ENCODE measurements around the gene HSPBP1.

HSPBP1 gene

DNA sequence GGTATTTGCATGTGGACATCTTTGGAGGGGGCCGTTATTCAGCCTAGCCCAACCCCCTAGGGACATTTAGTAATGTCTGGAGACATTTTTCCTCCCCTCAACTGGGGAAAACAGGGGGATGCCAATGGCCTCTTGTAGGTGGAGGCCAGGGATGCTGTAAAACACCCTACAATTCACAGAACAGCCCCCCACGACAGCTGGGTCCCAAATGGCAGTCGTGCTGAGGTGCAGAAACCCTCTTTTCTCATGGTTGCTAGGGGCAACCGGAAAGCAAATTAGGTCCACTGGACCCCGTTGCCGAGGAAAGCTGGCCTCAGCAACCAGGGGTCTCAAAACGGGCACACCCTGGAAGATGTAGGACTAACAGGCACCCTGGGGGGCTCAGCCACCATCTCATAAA, 30.6 kb upstream of the HSPBP1 start:
- ATAC-seq = no peak

DNA sequence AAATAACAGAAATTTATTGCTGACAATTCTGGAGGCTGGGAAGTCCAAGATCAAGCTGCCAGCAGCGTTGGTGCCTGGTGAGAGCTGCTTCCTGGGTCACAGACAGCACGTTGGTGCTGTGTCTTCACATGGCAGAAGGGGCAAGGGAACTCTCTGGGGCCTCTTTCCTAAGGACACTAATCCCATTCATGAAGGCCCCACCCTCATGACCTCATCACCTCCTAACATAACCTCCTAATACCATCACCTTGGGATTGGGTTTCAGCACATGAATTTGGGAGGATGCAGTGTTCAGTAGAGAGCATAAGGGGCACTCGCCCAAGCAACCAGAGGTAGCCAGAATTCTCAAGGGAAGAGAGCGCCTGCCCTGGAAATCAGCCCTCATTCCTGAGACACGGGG, 29.5 kb upstream of the HSPBP1 start:
- TF ChIP-seq, protein P1, sequence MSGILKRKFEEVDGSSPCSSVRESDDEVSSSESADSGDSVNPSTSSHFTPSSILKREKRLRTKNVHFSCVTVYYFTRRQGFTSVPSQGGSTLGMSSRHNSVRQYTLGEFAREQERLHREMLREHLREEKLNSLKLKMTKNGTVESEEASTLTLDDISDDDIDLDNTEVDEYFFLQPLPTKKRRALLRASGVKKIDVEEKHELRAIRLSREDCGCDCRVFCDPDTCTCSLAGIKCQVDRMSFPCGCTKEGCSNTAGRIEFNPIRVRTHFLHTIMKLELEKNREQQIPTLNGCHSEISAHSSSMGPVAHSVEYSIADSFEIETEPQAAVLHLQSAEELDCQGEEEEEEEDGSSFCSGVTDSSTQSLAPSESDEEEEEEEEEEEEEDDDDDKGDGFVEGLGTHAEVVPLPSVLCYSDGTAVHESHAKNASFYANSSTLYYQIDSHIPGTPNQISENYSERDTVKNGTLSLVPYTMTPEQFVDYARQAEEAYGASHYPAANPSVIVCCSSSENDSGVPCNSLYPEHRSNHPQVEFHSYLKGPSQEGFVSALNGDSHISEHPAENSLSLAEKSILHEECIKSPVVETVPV (CRISPR knock-in tag; IDR thresholded peaks at IDR 0.05) = no peak
- no peak for TF ChIP-seq RARB (CRISPR knock-in tag; IDR thresholded peaks at IDR 0.05)
- no peak for TF ChIP-seq ZFP3 (CRISPR knock-in tag; IDR thresholded peaks at IDR 0.05)
- no peak for TF ChIP-seq ESRRG (CRISPR knock-in tag; IDR thresholded peaks at IDR 0.05)
- ATAC-seq = no peak

More for the DNA sequence above, 30.6 kb upstream of the HSPBP1 start:
- TF ChIP-seq TOX (CRISPR knock-in tag; IDR thresholded peaks at IDR 0.05; ENCODE audit: borderline replicate concordance) (no peak), GLIS3 (CRISPR knock-in tag; IDR thresholded peaks at IDR 0.05) (no peak), ARNTL (CRISPR knock-in tag; IDR thresholded peaks at IDR 0.05; ENCODE audit: borderline replicate concordance, low read depth) (no peak), ZFP30 (CRISPR knock-in tag; IDR thresholded peaks at IDR 0.05) (no peak), TCF4 (CRISPR knock-in tag; IDR thresholded peaks at IDR 0.05; ENCODE audit: borderline replicate concordance) (no peak), ESRRG (CRISPR knock-in tag; IDR thresholded peaks at IDR 0.05) (no peak), OSR1 (CRISPR knock-in tag; IDR thresholded peaks at IDR 0.05) (no peak), BACH2 (CRISPR knock-in tag; IDR thresholded peaks at IDR 0.05; ENCODE audit: borderline replicate concordance) (no peak), ISL1 (CRISPR knock-in tag; IDR thresholded peaks at IDR 0.05) (no peak), ZFP3 (CRISPR knock-in tag; IDR thresholded peaks at IDR 0.05) (no peak), ZNF8 (CRISPR knock-in tag; IDR thresholded peaks at IDR 0.05) (no peak), SNAI2 (CRISPR knock-in tag; IDR thresholded peaks at IDR 0.05) (no peak), ZNF70 (CRISPR knock-in tag; IDR thresholded peaks at IDR 0.05) (no peak), PPARA (CRISPR knock-in tag; IDR thresholded peaks at IDR 0.05; ENCODE audit: borderline replicate concordance) (no peak), CSDC2 (CRISPR knock-in tag; IDR thresholded peaks at IDR 0.05) (no peak)
- TF ChIP-seq, protein P2, sequence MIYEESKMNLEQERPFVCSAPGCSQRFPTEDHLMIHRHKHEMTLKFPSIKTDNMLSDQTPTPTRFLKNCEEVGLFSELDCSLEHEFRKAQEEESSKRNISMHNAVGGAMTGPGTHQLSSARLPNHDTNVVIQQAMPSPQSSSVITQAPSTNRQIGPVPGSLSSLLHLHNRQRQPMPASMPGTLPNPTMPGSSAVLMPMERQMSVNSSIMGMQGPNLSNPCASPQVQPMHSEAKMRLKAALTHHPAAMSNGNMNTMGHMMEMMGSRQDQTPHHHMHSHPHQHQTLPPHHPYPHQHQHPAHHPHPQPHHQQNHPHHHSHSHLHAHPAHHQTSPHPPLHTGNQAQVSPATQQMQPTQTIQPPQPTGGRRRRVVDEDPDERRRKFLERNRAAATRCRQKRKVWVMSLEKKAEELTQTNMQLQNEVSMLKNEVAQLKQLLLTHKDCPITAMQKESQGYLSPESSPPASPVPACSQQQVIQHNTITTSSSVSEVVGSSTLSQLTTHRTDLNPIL (CRISPR knock-in tag; IDR thresholded peaks at IDR 0.05; ENCODE audit: low read depth) = no peak
- TF ChIP-seq, protein P3, sequence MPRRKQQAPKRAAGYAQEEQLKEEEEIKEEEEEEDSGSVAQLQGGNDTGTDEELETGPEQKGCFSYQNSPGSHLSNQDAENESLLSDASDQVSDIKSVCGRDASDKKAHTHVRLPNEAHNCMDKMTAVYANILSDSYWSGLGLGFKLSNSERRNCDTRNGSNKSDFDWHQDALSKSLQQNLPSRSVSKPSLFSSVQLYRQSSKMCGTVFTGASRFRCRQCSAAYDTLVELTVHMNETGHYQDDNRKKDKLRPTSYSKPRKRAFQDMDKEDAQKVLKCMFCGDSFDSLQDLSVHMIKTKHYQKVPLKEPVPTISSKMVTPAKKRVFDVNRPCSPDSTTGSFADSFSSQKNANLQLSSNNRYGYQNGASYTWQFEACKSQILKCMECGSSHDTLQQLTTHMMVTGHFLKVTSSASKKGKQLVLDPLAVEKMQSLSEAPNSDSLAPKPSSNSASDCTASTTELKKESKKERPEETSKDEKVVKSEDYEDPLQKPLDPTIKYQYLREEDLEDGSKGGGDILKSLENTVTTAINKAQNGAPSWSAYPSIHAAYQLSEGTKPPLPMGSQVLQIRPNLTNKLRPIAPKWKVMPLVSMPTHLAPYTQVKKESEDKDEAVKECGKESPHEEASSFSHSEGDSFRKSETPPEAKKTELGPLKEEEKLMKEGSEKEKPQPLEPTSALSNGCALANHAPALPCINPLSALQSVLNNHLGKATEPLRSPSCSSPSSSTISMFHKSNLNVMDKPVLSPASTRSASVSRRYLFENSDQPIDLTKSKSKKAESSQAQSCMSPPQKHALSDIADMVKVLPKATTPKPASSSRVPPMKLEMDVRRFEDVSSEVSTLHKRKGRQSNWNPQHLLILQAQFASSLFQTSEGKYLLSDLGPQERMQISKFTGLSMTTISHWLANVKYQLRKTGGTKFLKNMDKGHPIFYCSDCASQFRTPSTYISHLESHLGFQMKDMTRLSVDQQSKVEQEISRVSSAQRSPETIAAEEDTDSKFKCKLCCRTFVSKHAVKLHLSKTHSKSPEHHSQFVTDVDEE (CRISPR knock-in tag; IDR thresholded peaks at IDR 0.05) = no peak
- TF ChIP-seq, protein P1 (CRISPR knock-in tag; IDR thresholded peaks at IDR 0.05) = no peak
- TF ChIP-seq, protein P4, sequence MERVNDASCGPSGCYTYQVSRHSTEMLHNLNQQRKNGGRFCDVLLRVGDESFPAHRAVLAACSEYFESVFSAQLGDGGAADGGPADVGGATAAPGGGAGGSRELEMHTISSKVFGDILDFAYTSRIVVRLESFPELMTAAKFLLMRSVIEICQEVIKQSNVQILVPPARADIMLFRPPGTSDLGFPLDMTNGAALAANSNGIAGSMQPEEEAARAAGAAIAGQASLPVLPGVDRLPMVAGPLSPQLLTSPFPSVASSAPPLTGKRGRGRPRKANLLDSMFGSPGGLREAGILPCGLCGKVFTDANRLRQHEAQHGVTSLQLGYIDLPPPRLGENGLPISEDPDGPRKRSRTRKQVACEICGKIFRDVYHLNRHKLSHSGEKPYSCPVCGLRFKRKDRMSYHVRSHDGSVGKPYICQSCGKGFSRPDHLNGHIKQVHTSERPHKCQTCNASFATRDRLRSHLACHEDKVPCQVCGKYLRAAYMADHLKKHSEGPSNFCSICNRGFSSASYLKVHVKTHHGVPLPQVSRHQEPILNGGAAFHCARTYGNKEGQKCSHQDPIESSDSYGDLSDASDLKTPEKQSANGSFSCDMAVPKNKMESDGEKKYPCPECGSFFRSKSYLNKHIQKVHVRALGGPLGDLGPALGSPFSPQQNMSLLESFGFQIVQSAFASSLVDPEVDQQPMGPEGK (CRISPR knock-in tag; IDR thresholded peaks at IDR 0.05; ENCODE audit: borderline replicate concordance) = no peak
- TF ChIP-seq, protein P5, sequence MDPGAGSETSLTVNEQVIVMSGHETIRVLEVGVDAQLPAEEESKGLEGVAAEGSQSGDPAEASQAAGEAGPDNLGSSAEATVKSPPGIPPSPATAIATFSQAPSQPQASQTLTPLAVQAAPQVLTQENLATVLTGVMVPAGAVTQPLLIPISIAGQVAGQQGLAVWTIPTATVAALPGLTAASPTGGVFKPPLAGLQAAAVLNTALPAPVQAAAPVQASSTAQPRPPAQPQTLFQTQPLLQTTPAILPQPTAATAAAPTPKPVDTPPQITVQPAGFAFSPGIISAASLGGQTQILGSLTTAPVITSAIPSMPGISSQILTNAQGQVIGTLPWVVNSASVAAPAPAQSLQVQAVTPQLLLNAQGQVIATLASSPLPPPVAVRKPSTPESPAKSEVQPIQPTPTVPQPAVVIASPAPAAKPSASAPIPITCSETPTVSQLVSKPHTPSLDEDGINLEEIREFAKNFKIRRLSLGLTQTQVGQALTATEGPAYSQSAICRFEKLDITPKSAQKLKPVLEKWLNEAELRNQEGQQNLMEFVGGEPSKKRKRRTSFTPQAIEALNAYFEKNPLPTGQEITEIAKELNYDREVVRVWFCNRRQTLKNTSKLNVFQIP (CRISPR knock-in tag; IDR thresholded peaks at IDR 0.05; ENCODE audit: borderline replicate concordance, low read depth) = no peak

All from SK-N-SH treated with all-trans-retinoic acid at 6 μM for 48 hours (cell line).